ENCODE results near the gene DMRT3. TPM values are rescaled to one million over a fixed set of nuclear protein-coding genes. Genes with fewer than 3 reads are reported as not detected.

The DMRT3 gene
- total RNA-seq, 2 experiments from 2014 or later: not detected

- CTCF ChIA-PET: no interaction called here
- peaks cover 2% of the 10 kb centered on the region for H3K9me3 Mint-ChIP-seq
- no peak for DNase-seq
- POLR2A ChIA-PET: no interaction called here
- no peak overlapping the region for H3K4me3 Mint-ChIP-seq
- no peak overlapping the region for H3K27ac Mint-ChIP-seq
- H3K36me3 Mint-ChIP-seq (ENCODE audit: low read depth): no peaks in the 10 kb centered on the region
- no peaks in the 10 kb centered on the region for H3K4me1 Mint-ChIP-seq
- peaks cover 19% of the 10 kb centered on the region for H3K27me3 Mint-ChIP-seq
Measured at GRCh38 chr9:1026219-1026618, 49.8 kb downstream of the DMRT3 start.

- Mint-ChIP-seq H3K4me1 (no peaks in the 10 kb centered on the region), H3K36me3 (ENCODE audit: low read depth) (no peaks in the 10 kb centered on the region), H3K27me3 (peaks cover 19% of the 10 kb centered on the region), H3K27ac (no peak overlapping the region), H3K9me3 (no peaks in the 10 kb centered on the region), H3K4me3 (no peak overlapping the region)
- POLR2A ChIA-PET: no interaction called here
- CTCF ChIA-PET: interaction anchor here (0.5 kb wide), 1 partner anchor 215 kb away, joined by 3 read pairs; no protein-coding TSS in a partner anchor
- no peak for DNase-seq
Measured at GRCh38 chr9:1028501-1029190, 52.2 kb downstream of the DMRT3 start.

GRCh38 chr9:1031951-1032601 is 55.6 kb downstream of the DMRT3 start:
- no peak overlapping the region for H3K4me3 Mint-ChIP-seq
- H3K27ac Mint-ChIP-seq: no peak overlapping the region
- CTCF ChIA-PET: no interaction called here
- POLR2A ChIA-PET: no interaction called here
- H3K4me1 Mint-ChIP-seq: no peaks in the 10 kb centered on the region
- H3K27me3 Mint-ChIP-seq: peaks cover 26% of the 10 kb centered on the region
- DNase-seq: no peak
- H3K9me3 Mint-ChIP-seq: no peaks in the 10 kb centered on the region
- no peaks in the 10 kb centered on the region for H3K36me3 Mint-ChIP-seq (ENCODE audit: low read depth)

GRCh38 chr9:1034271-1034670 is 57.8 kb downstream of the DMRT3 start:
- H3K4me3 Mint-ChIP-seq: no peak overlapping the region
- no peaks in the 10 kb centered on the region for H3K4me1 Mint-ChIP-seq
- no peaks in the 10 kb centered on the region for H3K36me3 Mint-ChIP-seq (ENCODE audit: low read depth)
- H3K9me3 Mint-ChIP-seq: no peaks in the 10 kb centered on the region
- ChIA-PET POLR2A (no interaction called here), CTCF (interaction anchor here (1.2 kb wide), 1 partner anchor 25 kb away, joined by 3 read pairs; no protein-coding TSS in a partner anchor)
- no peak overlapping the region for H3K27ac Mint-ChIP-seq
- DNase-seq: no peak
- H3K27me3 Mint-ChIP-seq: peaks cover 28% of the 10 kb centered on the region

GRCh38 chr9:1039589-1039988 is 63.1 kb downstream of the DMRT3 start:
- Mint-ChIP-seq H3K4me1 (peaks cover 6% of the 10 kb centered on the region), H3K27ac (no peak overlapping the region), H3K27me3 (peaks cover 62% of the 10 kb centered on the region), H3K9me3 (no peaks in the 10 kb centered on the region), H3K4me3 (no peak overlapping the region), H3K36me3 (ENCODE audit: low read depth) (no peaks in the 10 kb centered on the region)
- ChIA-PET CTCF (no interaction called here), POLR2A (no interaction called here)
- no peak for DNase-seq

Other genes with a start within 250 kb of the DMRT3 start
- not detected for gene DMRT1, start 135.0 kb upstream of the DMRT3 start, total RNA-seq
- 1 to 10 TPM; 2.9 to 3.3 TPM for gene DMRT2, start 73.7 kb downstream of the DMRT3 start, total RNA-seq